ENCODE measurements around the gene HAUS5. TPM values are rescaled to one million over a fixed set of nuclear protein-coding genes. Genes with fewer than 3 reads are reported as not detected.
A peak's percentile ranks its signal among the peaks of the same experiment; 100 is the strongest.

Gene HAUS5
- total and polyA plus RNA-seq, 10 of the 15 experiments (the other 5 are each of a cell fraction or from before 2014, with no cell fraction given), result 3.1 to 32.6 (median 17.6) TPM

DNA sequence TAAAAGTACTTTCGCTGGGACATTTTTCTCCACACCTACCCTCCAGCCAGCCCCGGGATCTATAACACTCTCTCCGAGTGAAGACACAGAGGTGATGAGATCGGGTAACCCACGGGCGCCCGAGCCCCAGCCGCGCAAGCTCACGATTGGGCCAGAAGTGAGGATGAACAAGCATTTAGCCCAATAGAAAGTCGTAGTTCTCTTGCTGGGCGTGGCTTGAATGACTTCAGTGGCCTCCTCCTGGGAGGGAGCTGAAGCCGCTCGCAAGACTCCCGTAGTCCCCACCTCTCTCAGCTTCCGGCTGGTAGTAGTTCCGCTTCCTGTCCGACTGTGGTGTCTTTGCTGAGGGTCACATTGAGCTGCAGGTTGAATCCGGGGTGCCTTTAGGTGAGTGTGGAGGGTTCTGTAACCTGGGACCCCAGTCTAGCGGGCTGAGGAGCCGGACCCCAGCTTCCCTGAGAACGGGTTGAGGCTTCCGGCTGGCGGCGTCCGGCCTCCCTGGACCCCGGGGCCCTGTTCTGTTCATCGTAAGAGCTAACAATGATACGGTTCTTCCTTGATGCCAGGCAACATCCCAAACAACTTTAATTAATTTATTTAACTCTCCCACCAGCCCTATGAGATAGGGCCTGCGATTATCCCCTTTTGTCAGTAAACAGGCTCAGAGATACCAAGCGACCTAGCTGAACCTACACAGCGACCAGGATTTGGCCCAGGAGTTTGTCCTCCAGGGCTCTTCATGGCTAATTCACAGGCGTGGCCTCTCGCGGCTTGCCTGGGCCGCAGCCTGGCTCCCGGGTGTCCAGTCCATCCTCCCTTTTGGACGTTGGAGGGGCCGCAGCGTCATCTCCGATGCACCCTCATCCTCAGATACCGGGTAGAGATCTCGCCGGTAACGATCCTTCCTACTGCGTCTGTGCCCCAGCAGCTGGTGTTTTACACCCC, 35.8 kb downstream of the HAUS5 start, which contains the start of gene COX6B1 (continued):
- TF ChIP-seq, protein P1, sequence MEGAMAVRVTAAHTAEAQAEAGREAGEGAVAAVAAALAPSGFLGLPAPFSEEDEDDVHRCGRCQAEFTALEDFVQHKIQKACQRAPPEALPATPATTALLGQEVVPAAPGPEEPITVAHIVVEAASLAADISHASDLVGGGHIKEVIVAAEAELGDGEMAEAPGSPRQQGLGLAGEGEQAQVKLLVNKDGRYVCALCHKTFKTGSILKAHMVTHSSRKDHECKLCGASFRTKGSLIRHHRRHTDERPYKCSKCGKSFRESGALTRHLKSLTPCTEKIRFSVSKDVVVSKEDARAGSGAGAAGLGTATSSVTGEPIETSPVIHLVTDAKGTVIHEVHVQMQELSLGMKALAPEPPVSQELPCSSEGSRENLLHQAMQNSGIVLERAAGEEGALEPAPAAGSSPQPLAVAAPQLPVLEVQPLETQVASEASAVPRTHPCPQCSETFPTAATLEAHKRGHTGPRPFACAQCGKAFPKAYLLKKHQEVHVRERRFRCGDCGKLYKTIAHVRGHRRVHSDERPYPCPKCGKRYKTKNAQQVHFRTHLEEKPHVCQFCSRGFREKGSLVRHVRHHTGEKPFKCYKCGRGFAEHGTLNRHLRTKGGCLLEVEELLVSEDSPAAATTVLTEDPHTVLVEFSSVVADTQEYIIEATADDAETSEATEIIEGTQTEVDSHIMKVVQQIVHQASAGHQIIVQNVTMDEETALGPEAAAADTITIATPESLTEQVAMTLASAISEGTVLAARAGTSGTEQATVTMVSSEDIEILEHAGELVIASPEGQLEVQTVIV (IDR thresholded peaks at IDR 0.05; ENCODE audit: borderline replicate concordance, partially characterized antibody), result no peak
- peak in 1 of 2 experiments; percentile 45; a peak in 2 of 4 replicates for TF ChIP-seq ETV6 (conservative IDR thresholded peaks at IDR 0.05 in 1 of 2, IDR thresholded peaks at IDR 0.05 in 1 of 2; ENCODE audit: borderline replicate concordance in 1 of 2, low read depth in 1 of 2)
- TF ChIP-seq, protein P2, sequence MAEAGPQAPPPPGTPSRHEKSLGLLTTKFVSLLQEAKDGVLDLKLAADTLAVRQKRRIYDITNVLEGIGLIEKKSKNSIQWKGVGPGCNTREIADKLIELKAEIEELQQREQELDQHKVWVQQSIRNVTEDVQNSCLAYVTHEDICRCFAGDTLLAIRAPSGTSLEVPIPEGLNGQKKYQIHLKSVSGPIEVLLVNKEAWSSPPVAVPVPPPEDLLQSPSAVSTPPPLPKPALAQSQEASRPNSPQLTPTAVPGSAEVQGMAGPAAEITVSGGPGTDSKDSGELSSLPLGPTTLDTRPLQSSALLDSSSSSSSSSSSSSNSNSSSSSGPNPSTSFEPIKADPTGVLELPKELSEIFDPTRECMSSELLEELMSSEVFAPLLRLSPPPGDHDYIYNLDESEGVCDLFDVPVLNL (IDR thresholded peaks at IDR 0.05; ENCODE audit: low read depth, low read length), result 0 out of 2 replicates have a peak, but pooled peaks have one; percentile 34
- TF ChIP-seq ZNF622 (IDR thresholded peaks at IDR 0.05), result no peak
- peak; percentile 64; the same call in 1 of the 2 replicates for TF ChIP-seq MXI1 (IDR thresholded peaks at IDR 0.05; ENCODE audit: low read depth, low read length)
- no peak for TF ChIP-seq ZNF207 (IDR thresholded peaks at IDR 0.05; ENCODE audit: borderline replicate concordance)
- TF ChIP-seq NBN (IDR thresholded peaks at IDR 0.05), result 0 out of 2 replicates have a peak, but pooled peaks have one; percentile 15
- TF ChIP-seq, protein P3, sequence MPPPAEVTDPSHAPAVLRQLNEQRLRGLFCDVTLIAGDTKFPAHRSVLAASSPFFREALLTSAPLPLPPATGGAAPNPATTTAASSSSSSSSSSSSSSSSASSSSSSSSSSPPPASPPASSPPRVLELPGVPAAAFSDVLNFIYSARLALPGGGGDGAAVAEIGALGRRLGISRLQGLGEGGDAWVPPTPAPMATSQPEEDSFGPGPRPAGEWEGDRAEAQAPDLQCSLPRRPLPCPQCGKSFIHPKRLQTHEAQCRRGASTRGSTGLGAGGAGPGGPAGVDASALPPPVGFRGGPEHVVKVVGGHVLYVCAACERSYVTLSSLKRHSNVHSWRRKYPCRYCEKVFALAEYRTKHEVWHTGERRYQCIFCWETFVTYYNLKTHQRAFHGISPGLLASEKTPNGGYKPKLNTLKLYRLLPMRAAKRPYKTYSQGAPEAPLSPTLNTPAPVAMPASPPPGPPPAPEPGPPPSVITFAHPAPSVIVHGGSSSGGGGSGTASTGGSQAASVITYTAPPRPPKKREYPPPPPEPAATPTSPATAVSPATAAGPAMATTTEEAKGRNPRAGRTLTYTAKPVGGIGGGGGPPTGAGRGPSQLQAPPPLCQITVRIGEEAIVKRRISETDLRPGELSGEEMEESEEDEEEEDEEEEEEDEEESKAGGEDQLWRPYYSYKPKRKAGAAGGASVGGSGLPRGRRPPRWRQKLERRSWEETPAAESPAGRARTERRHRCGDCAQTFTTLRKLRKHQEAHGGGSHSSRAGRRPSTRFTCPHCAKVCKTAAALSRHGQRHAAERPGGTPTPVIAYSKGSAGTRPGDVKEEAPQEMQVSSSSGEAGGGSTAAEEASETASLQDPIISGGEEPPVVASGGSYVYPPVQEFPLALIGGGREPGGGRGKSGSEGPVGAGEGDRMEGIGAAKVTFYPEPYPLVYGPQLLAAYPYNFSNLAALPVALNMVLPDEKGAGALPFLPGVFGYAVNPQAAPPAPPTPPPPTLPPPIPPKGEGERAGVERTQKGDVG (CRISPR knock-in tag; IDR thresholded peaks at IDR 0.05), result no peak
- TF ChIP-seq TCF3 (IDR thresholded peaks at IDR 0.05; ENCODE audit: borderline replicate concordance, insufficient read depth, low read depth, low read length), result no peak
- TF ChIP-seq, protein P4, sequence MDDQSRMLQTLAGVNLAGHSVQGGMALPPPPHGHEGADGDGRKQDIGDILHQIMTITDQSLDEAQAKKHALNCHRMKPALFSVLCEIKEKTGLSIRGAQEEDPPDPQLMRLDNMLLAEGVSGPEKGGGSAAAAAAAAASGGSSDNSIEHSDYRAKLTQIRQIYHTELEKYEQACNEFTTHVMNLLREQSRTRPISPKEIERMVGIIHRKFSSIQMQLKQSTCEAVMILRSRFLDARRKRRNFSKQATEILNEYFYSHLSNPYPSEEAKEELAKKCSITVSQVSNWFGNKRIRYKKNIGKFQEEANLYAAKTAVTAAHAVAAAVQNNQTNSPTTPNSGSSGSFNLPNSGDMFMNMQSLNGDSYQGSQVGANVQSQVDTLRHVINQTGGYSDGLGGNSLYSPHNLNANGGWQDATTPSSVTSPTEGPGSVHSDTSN (IDR thresholded peaks at IDR 0.05; ENCODE audit: insufficient replicate concordance, low read depth, low read length), result peak; percentile 95
- TF ChIP-seq DPF2 (IDR thresholded peaks at IDR 0.05), result peak; percentile 61; the same call in 1 of the 2 replicates
- no peak for TF ChIP-seq EGR1 (IDR thresholded peaks at IDR 0.05; ENCODE audit: borderline replicate concordance in 1 of 2, low read depth in 2 of 2, low read length in 2 of 2)
- peak; percentile 64; the same call in 1 of the 3 replicates for TF ChIP-seq POU2F2 (IDR thresholded peaks at IDR 0.05; ENCODE audit: borderline replicate concordance, low read depth, low read length)
- TF ChIP-seq, protein P5, sequence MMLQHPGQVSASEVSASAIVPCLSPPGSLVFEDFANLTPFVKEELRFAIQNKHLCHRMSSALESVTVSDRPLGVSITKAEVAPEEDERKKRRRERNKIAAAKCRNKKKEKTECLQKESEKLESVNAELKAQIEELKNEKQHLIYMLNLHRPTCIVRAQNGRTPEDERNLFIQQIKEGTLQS (IDR thresholded peaks at IDR 0.05; ENCODE audit: borderline replicate concordance, extremely low read depth, low read depth, low read length), result no peak
- no peak for TF ChIP-seq ZNF384 (IDR thresholded peaks at IDR 0.05; ENCODE audit: borderline replicate concordance, low read depth, low read length)
- TF ChIP-seq ZBED1 (IDR thresholded peaks at IDR 0.05; ENCODE audit: borderline replicate concordance), result no peak
- no peak for TF ChIP-seq EZH2 (IDR thresholded peaks at IDR 0.05; ENCODE audit: borderline replicate concordance, control insufficient read depth, low read depth, low read length)
